WI38 (cell line): ENCODE data around the gene PDS5A.
"Not testable (repeated sequence)": the region's sequence is repeated elsewhere in the genome, so short reads cannot be mapped to it uniquely, and the experiment has no call there.

Experiments
- H3K4me3 ChIP-seq: 2 replicates; pipeline ENCODE4 v1.5.1; 2011; ENCODE audit warnings: low read depth, mild to moderate bottlenecking, control low read depth, low read length
- TF ChIP-seq, protein P1 (sequence below): IDR thresholded peaks from 2 replicates; pipeline ENCODE4 v1.5.1; 2012; ENCODE audit warnings: low read depth, mild to moderate bottlenecking, control low read depth, low read length

Gene PDS5A

DNA sequence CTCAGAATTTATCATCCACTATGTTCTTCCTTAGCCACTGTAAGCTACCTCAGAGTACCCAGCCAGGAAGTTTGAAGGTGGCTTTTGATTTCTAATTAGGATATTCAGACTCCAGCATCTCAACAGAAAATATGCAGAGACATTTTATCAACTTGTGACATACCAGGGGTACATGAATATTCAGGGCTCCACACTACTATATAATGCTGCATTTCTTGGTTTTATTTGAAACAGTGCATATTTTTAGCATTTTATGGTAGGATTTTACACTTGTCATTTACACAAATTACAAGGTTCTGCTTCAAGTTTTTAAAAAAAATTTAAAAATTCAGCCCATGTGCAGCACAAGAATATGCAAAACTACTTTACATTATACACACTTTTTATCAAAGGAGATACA, 155.0 kb downstream of the PDS5A start:
- no peak overlapping the region for H3K4me3 ChIP-seq
- TF ChIP-seq, protein P1, sequence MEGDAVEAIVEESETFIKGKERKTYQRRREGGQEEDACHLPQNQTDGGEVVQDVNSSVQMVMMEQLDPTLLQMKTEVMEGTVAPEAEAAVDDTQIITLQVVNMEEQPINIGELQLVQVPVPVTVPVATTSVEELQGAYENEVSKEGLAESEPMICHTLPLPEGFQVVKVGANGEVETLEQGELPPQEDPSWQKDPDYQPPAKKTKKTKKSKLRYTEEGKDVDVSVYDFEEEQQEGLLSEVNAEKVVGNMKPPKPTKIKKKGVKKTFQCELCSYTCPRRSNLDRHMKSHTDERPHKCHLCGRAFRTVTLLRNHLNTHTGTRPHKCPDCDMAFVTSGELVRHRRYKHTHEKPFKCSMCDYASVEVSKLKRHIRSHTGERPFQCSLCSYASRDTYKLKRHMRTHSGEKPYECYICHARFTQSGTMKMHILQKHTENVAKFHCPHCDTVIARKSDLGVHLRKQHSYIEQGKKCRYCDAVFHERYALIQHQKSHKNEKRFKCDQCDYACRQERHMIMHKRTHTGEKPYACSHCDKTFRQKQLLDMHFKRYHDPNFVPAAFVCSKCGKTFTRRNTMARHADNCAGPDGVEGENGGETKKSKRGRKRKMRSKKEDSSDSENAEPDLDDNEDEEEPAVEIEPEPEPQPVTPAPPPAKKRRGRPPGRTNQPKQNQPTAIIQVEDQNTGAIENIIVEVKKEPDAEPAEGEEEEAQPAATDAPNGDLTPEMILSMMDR = no peak

GRCh38 chr4:39821951-39822350, 155.8 kb downstream of the PDS5A start:
- no peak overlapping the region for H3K4me3 ChIP-seq
- TF ChIP-seq, protein P1 = no peak

DNA sequence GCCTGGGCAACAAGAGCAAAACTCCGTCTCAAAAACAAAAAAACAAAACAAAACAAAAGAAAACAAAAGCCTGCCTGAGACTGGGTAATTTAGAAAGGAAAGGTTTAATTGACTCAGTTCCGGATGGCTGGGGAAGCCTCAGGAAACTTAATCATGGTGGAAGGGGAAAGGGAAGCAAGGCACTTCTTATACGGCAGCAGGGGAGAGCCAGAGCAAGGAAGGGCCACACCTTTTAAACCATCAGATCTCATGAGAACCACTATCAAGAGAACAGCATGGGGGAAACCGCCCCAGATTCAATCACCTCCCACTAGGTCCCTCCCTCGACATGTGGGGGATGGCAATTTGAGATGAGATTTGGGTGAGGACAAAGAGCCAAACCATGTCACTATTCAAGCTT, 157.5 kb downstream of the PDS5A start:
- TF ChIP-seq, protein P1 = no peak
- H3K4me3 ChIP-seq = no peak overlapping the region

DNA sequence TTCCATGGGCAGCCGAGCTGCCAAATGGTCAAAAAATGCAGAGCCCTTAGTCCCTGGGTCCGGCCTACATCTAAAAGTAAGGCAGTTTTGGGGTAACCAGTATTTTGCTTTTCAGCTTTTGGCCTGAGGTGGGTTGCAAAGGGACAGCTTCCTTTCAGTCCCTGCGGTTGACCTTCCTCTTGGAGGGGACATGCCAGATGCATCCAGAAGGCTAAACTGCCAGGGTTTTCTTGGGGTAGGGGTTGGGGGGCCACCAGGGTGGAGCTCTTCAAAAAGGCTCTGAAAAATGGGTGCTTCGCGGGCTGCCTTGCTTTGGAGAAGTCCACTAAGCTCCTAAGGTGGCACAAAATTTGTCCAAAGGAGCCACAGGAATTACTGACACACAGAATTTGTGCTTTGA, 159.1 kb downstream of the PDS5A start:
- TF ChIP-seq, protein P1 = no peak
- H3K4me3 ChIP-seq = no peak overlapping the region

DNA sequence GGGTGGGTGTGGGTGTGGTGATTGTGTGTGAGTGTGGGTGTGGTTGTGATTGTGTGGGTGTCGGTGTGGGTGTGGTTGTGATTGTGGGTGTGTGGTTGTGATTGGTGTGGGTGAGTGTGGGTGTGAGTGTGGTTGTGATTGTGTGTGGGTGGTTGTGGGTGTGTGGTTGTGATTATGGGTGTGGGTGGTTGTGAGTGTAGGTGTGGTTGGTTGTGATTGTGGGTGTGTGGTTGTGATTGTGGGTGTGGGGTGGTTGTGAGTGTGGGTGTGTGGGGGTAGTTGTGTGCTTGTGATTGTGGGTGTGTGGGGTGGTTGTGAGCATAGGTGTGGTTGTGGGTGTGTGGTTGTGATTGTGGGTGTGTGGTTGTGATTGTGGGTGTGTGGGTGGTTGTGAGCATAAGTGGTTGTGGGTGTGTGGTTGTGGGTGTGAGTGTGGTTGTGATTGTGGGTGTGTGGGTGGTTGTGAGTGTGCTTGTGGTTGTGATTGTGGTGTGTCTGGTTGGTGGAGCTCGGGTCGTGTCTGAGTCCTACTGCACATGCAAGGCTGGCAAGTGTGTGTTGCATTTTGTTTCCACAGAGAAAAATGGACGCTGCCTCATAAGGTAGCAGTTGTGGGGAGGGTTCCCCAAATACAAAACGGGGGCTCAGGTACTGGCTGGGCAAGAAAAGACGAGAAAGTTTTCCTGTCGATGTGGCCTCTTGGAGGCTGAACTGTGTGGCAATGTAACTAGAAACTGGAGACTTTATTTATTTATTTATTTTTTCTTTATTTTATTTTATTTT, 163.1 kb downstream of the PDS5A start:
- TF ChIP-seq, protein P1 = no peak
- no peak overlapping the region for H3K4me3 ChIP-seq

GRCh38 chr4:39813761-39814160, 163.9 kb downstream of the PDS5A start:
- not testable (repeated sequence) for H3K4me3 ChIP-seq

DNA sequence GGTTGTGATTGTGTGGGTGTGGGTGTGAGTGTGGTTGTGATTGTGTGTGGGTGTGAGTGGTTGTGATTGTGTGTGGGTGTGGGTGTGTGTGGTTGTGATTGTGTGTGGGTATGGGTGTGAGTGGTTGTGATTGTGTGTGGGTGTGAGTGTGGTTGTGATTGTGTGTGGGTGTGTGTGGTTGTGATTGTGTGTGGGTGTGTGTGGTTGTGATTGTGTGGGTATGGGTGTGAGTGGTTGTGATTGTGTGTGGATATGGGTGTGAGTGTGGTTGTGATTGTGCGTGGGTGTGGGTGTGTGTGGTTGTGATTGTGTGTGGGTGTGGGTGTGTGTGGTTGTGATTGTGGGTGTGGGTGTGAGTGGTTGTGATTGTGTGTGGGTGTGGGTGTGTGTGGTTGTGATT, 164.7 kb downstream of the PDS5A start:
- not testable (repeated sequence) for H3K4me3 ChIP-seq

GRCh38 chr4:39812500-39812899, 165.2 kb downstream of the PDS5A start:
- no peak overlapping the region for H3K4me3 ChIP-seq
- TF ChIP-seq, protein P1 = no peak
